HCT116 (cell line): ENCODE data around the gene ARCN1. TPM values are rescaled to one million over a fixed set of nuclear protein-coding genes. Genes with fewer than 3 reads are reported as not detected.

ENCODE experiments used
- ATAC-seq: fragments of 200-7000 bp; cut with Tn5 transposase; 2 replicates; pipeline ENCODE4 v1.9.1; 2020; ENCODE audit warnings: mild to moderate bottlenecking, moderate library complexity
- BruUV-seq: library from RNA; stranded (reverse); fragments of 400-500 nt; replicated peaks from 2 replicates; lab custom pipeline; 2021; lab: Mats Ljungman, UMichigan
- CTCF ChIA-PET: fragments of 300-600 bp; sonication (Branson Sonifier 250); formaldehyde crosslinking; loops from one replicate; lab custom pipeline; 2021; ENCODE audit warnings: antibody characterized with exemption; lab: Charles Lee
- POLR2A ChIA-PET: fragments of 300-600, 350-600 bp; sonication (Branson Sonifier 250); formaldehyde crosslinking; loops from one replicate; lab custom pipeline; 2021; ENCODE audit warnings: antibody characterized with exemption; lab: Charles Lee
- RAD21 ChIA-PET, 2 experiments: fragments of 300-600 bp; sonication (Branson Sonifier 250); formaldehyde crosslinking; loops; one replicate each; lab custom pipeline; 2023; ENCODE audit warnings: low total read pairs in 2 of 2; ENCODE audit not compliant: uncharacterized antibody in 2 of 2, unreplicated experiment in 2 of 2, low non-redundant PET in 1 of 2; lab: Charles Lee
- DNase-seq: peaks from one replicate; pipeline ENCODE4 v3.0.0-alpha.2; 2010; ENCODE audit warnings: low read depth, low spot score
- H2AFZ ChIP-seq: fragments of 200-600 bp; shearing (Covaris generic), sonication (generic); 2 replicates; pipeline ENCODE4 v1.6.1; 2017; ENCODE audit warnings: low read depth, mixed run types, mixed read lengths, antibody characterized with exemption, low read length; ENCODE audit not compliant: poor library complexity, severe bottlenecking
- H3K27ac ChIP-seq: 2 replicates; pipeline ENCODE4 v1.5.1; 2012; ENCODE audit warnings: low read depth, low read length
- H3K27me3 ChIP-seq: fragments of 200-600 bp; sonication (generic); 2 replicates; pipeline ENCODE4 v1.6.1; 2016; ENCODE audit warnings: mixed run types, low read length, mixed read lengths; ENCODE audit not compliant: insufficient read depth
- H3K36me3 ChIP-seq, 2 experiments: fragments of 200-500 bp in 1 of 2; fragments of 200-600 bp in 1 of 2; sonication (Bioruptor generic) in 1 of 2; sonication (generic) in 1 of 2; 2 replicates each; pipeline versions ENCODE4 v1.5.1 to v1.6.1; 2014 to 2016; ENCODE audit warnings: low read length in 2 of 2, inconsistent platforms in 1 of 2, mixed read lengths in 1 of 2, mixed run types in 1 of 2; ENCODE audit not compliant: insufficient read depth in 2 of 2, control insufficient read depth in 1 of 2
- H3K4me1 ChIP-seq, 2 experiments: fragments of 200-600 bp in 1 of 2; sonication (generic) in 1 of 2; 2 replicates each; pipeline versions ENCODE4 v1.5.1 to v1.6.1; 2012 to 2017; ENCODE audit warnings: low read length in 2 of 2, inconsistent platforms in 1 of 2, mild to moderate bottlenecking in 1 of 2, mixed read lengths in 1 of 2, mixed run types in 1 of 2, moderate library complexity in 1 of 2; ENCODE audit not compliant: insufficient read depth in 2 of 2, control insufficient read depth in 1 of 2
- H3K4me2 ChIP-seq: fragments of 200-600 bp; sonication (generic); 2 replicates; pipeline ENCODE4 v1.6.1; 2017; ENCODE audit warnings: mixed run types, low read length, mixed read lengths
- H3K4me3 ChIP-seq, 2 experiments: fragments of 200-600 bp in 1 of 2; sonication (generic) in 1 of 2; replicated peaks in 1 of 2; 2 replicates each; pipeline ENCODE4 v1.5.1; 2011 to 2016; ENCODE audit warnings: low read length in 2 of 2, control low read depth in 1 of 2, low read depth in 1 of 2, mild to moderate bottlenecking in 1 of 2, mixed read lengths in 1 of 2, mixed run types in 1 of 2
- H3K79me2 ChIP-seq: fragments of 200-600 bp; sonication (generic); 2 replicates; pipeline ENCODE4 v1.6.1; 2017; ENCODE audit warnings: mild to moderate bottlenecking, mixed run types, low read length, moderate library complexity, mixed read lengths; ENCODE audit not compliant: insufficient read depth
- H3K9ac ChIP-seq: fragments of 200-600 bp; sonication (generic); 2 replicates; pipeline ENCODE4 v1.6.1; 2016; ENCODE audit warnings: low read length, mixed read lengths
- H3K9me2 ChIP-seq: fragments of 200-600 bp; sonication (generic), shearing (Covaris generic); 2 replicates; pipeline ENCODE4 v1.6.1; 2017; ENCODE audit warnings: mixed run types, mild to moderate bottlenecking, moderate library complexity; ENCODE audit not compliant: insufficient read depth
- H3K9me3 ChIP-seq, 2 experiments: fragments of 200-500 bp in 1 of 2; fragments of 200-600 bp in 1 of 2; sonication (Bioruptor generic) in 1 of 2; sonication (generic) in 1 of 2; 2 replicates each; pipeline ENCODE4 v1.6.1; 2014 to 2017; ENCODE audit warnings: low read length in 2 of 2, mixed read lengths in 2 of 2, inconsistent platforms in 1 of 2, low read depth in 1 of 2, mild to moderate bottlenecking in 1 of 2, mixed run types in 1 of 2, moderate library complexity in 1 of 2; ENCODE audit not compliant: control insufficient read depth in 1 of 2, insufficient read depth in 1 of 2
- H4K20me1 ChIP-seq: fragments of 200-600 bp; sonication (generic), shearing (Covaris generic); 2 replicates; pipeline ENCODE4 v1.6.1; 2017; ENCODE audit warnings: mixed run types, mild to moderate bottlenecking, moderate library complexity; ENCODE audit not compliant: insufficient read depth
- ELF1 ChIP-seq: IDR thresholded peaks from 2 replicates; pipeline ENCODE4 v1.6.1; 2012; ENCODE audit warnings: low read depth, borderline replicate concordance
- EZH2 ChIP-seq: fragments of 200-600 bp; sonication (generic); IDR thresholded peaks from 2 replicates; pipeline ENCODE4 v1.6.1; 2017; ENCODE audit warnings: antibody characterized with exemption, mixed run types
- RAD21 ChIP-seq: IDR thresholded peaks from 2 replicates; pipeline ENCODE4 v1.6.1; 2012; ENCODE audit warnings: low read depth, mild to moderate bottlenecking
- SIN3A ChIP-seq: IDR thresholded peaks from 2 replicates; pipeline ENCODE4 v1.6.1; 2012; ENCODE audit warnings: low read depth
- SP1 ChIP-seq: IDR thresholded peaks from 2 replicates; pipeline ENCODE4 v1.6.1; 2012; ENCODE audit warnings: low read depth
- SRF ChIP-seq: IDR thresholded peaks from 2 replicates; pipeline ENCODE4 v1.6.1; 2012; ENCODE audit warnings: low read depth
- intact Hi-C: fragments of 100-400 bp; cut with micrococcal nuclease; formaldehyde crosslinking; loops from 2 replicates; pipeline ENCODE4 v1.10.0; 2022
- total RNA-seq: library from RNA; stranded (reverse); gene quantifications from one replicate; pipeline ENCODE4 v1.2.1, GENCODE V29; 2021; ENCODE audit not compliant: unreplicated experiment
- TF ChIP-seq, protein P1 (sequence below): IDR thresholded peaks from 2 replicates; pipeline ENCODE4 v1.6.1; 2012
- TF ChIP-seq, protein P2 (sequence below): IDR thresholded peaks from 2 replicates; pipeline ENCODE4 v1.6.1; 2012; ENCODE audit warnings: low read depth

Gene ARCN1
- total RNA-seq, 1 experiment from 2014 or later, result 147 TPM

DNA sequence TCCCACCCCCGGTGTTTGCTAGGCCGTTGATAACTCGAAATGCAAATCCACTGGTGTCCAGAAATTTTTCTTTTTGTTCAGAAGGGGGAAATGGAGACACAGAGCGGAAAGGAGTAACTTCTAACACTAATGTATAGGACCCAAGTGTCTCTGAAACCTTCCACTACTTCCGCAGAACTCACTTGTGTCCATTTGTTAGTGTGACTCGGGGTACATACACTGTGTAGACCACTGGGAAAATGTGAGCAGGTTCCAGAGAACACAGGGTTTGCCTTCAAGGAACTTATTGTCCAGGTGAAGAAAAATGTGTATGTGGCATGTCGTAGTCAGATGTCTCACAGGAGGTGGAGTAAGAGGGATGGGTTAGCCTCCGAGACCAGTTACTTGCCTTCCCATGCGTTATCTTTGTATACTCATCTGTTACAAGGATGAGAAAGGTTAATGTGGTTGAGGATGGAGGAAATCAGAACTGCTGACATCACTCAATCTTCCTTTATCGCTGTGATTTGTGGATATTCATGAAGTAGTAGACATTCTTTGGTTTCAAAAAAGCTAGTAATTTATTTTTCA, 857 bp downstream of the ARCN1 start:
- Histone ChIP-seq H3K4me3 (peak overlapping the region; percentile 97 to 99), H3K27me3 (no peaks in the 10 kb centered on the region), H3K27ac (peak overlapping the region; percentile 94), H3K9me2 (no peaks in the 10 kb centered on the region), H2AFZ (no peak overlapping the region), H4K20me1 (peaks cover 6% of the 10 kb centered on the region; the same call in 1 of the 2 replicates), H3K36me3 (no peaks in the 10 kb centered on the region), H3K4me2 (peak overlapping the region; percentile 82), H3K9me3 (no peaks in the 10 kb centered on the region), H3K4me1 (peaks cover 5 to 23% of the 10 kb centered on the region in 2 experiments), H3K9ac (peak overlapping the region; percentile 97), H3K79me2 (peaks cover 59% of the 10 kb centered on the region)
- RAD21 ChIA-PET, result no interaction called here
- TF ChIP-seq SP1 (no peak), SRF (no peak), SIN3A (peak; percentile 44; the same call in 1 of the 2 replicates), EZH2 (no peak), ELF1 (no peak), RAD21 (no peak)
- TF ChIP-seq, protein P1, sequence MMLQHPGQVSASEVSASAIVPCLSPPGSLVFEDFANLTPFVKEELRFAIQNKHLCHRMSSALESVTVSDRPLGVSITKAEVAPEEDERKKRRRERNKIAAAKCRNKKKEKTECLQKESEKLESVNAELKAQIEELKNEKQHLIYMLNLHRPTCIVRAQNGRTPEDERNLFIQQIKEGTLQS, result no peak
- TF ChIP-seq, protein P2, sequence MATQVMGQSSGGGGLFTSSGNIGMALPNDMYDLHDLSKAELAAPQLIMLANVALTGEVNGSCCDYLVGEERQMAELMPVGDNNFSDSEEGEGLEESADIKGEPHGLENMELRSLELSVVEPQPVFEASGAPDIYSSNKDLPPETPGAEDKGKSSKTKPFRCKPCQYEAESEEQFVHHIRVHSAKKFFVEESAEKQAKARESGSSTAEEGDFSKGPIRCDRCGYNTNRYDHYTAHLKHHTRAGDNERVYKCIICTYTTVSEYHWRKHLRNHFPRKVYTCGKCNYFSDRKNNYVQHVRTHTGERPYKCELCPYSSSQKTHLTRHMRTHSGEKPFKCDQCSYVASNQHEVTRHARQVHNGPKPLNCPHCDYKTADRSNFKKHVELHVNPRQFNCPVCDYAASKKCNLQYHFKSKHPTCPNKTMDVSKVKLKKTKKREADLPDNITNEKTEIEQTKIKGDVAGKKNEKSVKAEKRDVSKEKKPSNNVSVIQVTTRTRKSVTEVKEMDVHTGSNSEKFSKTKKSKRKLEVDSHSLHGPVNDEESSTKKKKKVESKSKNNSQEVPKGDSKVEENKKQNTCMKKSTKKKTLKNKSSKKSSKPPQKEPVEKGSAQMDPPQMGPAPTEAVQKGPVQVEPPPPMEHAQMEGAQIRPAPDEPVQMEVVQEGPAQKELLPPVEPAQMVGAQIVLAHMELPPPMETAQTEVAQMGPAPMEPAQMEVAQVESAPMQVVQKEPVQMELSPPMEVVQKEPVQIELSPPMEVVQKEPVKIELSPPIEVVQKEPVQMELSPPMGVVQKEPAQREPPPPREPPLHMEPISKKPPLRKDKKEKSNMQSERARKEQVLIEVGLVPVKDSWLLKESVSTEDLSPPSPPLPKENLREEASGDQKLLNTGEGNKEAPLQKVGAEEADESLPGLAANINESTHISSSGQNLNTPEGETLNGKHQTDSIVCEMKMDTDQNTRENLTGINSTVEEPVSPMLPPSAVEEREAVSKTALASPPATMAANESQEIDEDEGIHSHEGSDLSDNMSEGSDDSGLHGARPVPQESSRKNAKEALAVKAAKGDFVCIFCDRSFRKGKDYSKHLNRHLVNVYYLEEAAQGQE, result no peak
- BruUV-seq, result no TSS peak
- peak; percentile 8 for DNase-seq
- CTCF ChIA-PET, result interaction anchor here (1.3 kb wide), 1 partner anchor 22 kb away, joined by 4 read pairs; no protein-coding TSS in a partner anchor
- POLR2A ChIA-PET, result no interaction called here
- ATAC-seq, result peak; percentile 41
- intact Hi-C loops, result no loop called here
